Amniotic stem cell (primary cell): ENCODE measurements around the gene ABCD3.

Source experiments
- DNase-seq: peaks from one replicate; lab custom pipeline; 2025; lab: John Stamatoyannopoulos, UW

Gene ABCD3

GRCh38 chr1:94527447-94528031 lies 109.3 kb downstream of the ABCD3 start:
- no peak for DNase-seq

GRCh38 chr1:94528299-94528698 lies 110.1 kb downstream of the ABCD3 start:
- no peak for DNase-seq

GRCh38 chr1:94528826-94529225 lies 110.6 kb downstream of the ABCD3 start:
- no peak for DNase-seq

- no peak for DNase-seq
These were observed 111.2 kb downstream of the ABCD3 start for GRCh38 chr1:94529416-94529815.

- DNase-seq = no peak
These were observed 112.2 kb downstream of the ABCD3 start for GRCh38 chr1:94530373-94530878.

GRCh38 chr1:94531664-94532063 lies 113.5 kb downstream of the ABCD3 start:
- DNase-seq = no peak

GRCh38 chr1:94532077-94532476 lies 113.9 kb downstream of the ABCD3 start:
- DNase-seq = no peak

- no peak for DNase-seq
These were observed 116.9 kb downstream of the ABCD3 start for GRCh38 chr1:94535095-94535494.

GRCh38 chr1:94535879-94536278 lies 117.7 kb downstream of the ABCD3 start:
- DNase-seq = no peak

- no peak for DNase-seq
These were observed 119.1 kb downstream of the ABCD3 start for GRCh38 chr1:94537254-94537653.

GRCh38 chr1:94538243-94538827 lies 120.1 kb downstream of the ABCD3 start:
- no peak for DNase-seq

GRCh38 chr1:94539496-94539895 lies 121.3 kb downstream of the ABCD3 start:
- peak; percentile 31 for DNase-seq

- DNase-seq = no peak
These were observed 122.5 kb downstream of the ABCD3 start for GRCh38 chr1:94540440-94541245.

GRCh38 chr1:94541246-94542087 lies 123.3 kb downstream of the ABCD3 start, which contains the start of gene F3:
Gene F3 (minus strand): TSS chr1:94541759. CDS start chr1:94541636, 123 bp downstream.
- peak; percentile 72 for DNase-seq

GRCh38 chr1:94542088-94542870 lies 124.1 kb downstream of the ABCD3 start:
- DNase-seq = no peak

- DNase-seq = no peak
These were observed 124.8 kb downstream of the ABCD3 start for GRCh38 chr1:94543001-94543400.

- no peak for DNase-seq
These were observed 125.9 kb downstream of the ABCD3 start for GRCh38 chr1:94543893-94544635.

GRCh38 chr1:94544706-94545490 lies 126.7 kb downstream of the ABCD3 start:
- DNase-seq = peak; percentile 49

- no peak for DNase-seq
These were observed 131.5 kb downstream of the ABCD3 start for GRCh38 chr1:94549706-94550105.

GRCh38 chr1:94550396-94550795 lies 132.2 kb downstream of the ABCD3 start:
- no peak for DNase-seq
